ENCODE data around the gene PLCH1.

PLCH1 gene

DNA sequence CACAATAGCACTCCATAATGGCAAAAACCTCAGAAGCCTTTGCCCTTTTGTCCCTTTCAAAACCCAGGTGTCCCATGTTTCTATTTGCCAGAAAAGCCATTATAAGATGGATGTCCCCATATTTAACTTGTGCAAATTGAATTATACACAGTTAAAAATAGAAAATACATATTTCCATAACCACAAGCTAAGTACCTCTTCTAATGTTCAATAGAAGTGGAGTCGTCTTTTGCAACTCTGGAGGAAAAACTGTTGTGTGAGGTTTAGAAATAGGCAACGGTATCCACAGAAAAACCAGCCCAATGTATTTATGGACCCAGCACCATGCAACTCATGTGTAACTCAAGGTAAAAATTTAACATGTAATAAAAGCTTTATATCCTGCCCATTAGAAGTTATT lies 367.8 kb downstream of the PLCH1 start (continued):
- no peak for TF ChIP-seq ZBTB17 (tag by site-specific recombination; IDR thresholded peaks at IDR 0.05)

- no peak overlapping the region for H3K27ac ChIP-seq (ENCODE audit: extremely low read depth, low read depth, low read length)
- no peaks in the 10 kb centered on the region for H3K36me3 ChIP-seq (ENCODE audit: control insufficient read depth in 2 of 2, insufficient read depth in 1 of 2, low read length in 2 of 2)
- H3K4me3 ChIP-seq (ENCODE audit: low read depth, low read length) = no peak overlapping the region
- no peaks in the 10 kb centered on the region for H3K9me3 ChIP-seq (ENCODE audit: control insufficient read depth, insufficient read depth, low read depth, low read length)
- TF ChIP-seq, protein P1, sequence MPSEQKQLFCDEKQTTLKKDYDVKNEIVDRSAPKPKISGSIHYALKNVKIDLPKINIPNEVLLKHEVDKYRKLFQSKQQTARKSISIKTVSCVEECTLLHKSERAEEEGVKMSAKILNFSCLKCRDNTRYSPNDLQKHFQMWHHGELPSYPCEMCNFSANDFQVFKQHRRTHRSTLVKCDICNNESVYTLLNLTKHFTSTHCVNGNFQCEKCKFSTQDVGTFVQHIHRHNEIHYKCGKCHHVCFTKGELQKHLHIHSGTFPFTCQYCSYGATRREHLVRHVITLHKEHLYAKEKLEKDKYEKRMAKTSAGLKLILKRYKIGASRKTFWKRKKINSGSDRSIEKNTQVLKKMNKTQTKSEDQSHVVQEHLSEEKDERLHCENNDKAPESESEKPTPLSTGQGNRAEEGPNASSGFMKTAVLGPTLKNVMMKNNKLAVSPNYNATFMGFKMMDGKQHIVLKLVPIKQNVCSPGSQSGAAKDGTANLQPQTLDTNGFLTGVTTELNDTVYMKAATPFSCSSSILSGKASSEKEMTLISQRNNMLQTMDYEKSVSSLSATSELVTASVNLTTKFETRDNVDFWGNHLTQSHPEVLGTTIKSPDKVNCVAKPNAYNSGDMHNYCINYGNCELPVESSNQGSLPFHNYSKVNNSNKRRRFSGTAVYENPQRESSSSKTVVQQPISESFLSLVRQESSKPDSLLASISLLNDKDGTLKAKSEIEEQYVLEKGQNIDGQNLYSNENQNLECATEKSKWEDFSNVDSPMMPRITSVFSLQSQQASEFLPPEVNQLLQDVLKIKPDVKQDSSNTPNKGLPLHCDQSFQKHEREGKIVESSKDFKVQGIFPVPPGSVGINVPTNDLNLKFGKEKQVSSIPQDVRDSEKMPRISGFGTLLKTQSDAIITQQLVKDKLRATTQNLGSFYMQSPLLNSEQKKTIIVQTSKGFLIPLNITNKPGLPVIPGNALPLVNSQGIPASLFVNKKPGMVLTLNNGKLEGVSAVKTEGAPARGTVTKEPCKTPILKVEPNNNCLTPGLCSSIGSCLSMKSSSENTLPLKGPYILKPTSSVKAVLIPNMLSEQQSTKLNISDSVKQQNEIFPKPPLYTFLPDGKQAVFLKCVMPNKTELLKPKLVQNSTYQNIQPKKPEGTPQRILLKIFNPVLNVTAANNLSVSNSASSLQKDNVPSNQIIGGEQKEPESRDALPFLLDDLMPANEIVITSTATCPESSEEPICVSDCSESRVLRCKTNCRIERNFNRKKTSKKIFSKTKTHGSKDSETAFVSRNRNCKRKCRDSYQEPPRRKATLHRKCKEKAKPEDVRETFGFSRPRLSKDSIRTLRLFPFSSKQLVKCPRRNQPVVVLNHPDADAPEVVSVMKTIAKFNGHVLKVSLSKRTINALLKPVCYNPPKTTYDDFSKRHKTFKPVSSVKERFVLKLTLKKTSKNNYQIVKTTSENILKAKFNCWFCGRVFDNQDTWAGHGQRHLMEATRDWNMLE (tag by site-specific recombination; conservative IDR thresholded peaks at IDR 0.05; ENCODE audit: low read depth) = no peak
- TF ChIP-seq ZNF211 (tag by site-specific recombination; IDR thresholded peaks at IDR 0.05; ENCODE audit: low read depth) = no peak
- no peak for TF ChIP-seq ZNF394 (tag by site-specific recombination; IDR thresholded peaks at IDR 0.05; ENCODE audit: borderline replicate concordance)
- no peak for TF ChIP-seq REPIN1 (tag by site-specific recombination; IDR thresholded peaks at IDR 0.05; ENCODE audit: low read depth)
- no peak for TF ChIP-seq ZNF677 (tag by site-specific recombination; IDR thresholded peaks at IDR 0.05)
- no peak for TF ChIP-seq ZFP37 (tag by site-specific recombination; IDR thresholded peaks at IDR 0.05)
- TF ChIP-seq ZBTB26 (tag by site-specific recombination; optimal IDR thresholded peaks at IDR 0.05) = no peak
- TF ChIP-seq ZNF174 (tag by site-specific recombination; IDR thresholded peaks at IDR 0.05) = no peak
- no peak for TF ChIP-seq PRDM4 (tag by site-specific recombination; IDR thresholded peaks at IDR 0.05)
- no peak for TF ChIP-seq ZNF311 (tag by site-specific recombination; IDR thresholded peaks at IDR 0.05; ENCODE audit: borderline replicate concordance)
- no peak for TF ChIP-seq ZBTB44 (tag by site-specific recombination; IDR thresholded peaks at IDR 0.05)
- TF ChIP-seq, protein P2, sequence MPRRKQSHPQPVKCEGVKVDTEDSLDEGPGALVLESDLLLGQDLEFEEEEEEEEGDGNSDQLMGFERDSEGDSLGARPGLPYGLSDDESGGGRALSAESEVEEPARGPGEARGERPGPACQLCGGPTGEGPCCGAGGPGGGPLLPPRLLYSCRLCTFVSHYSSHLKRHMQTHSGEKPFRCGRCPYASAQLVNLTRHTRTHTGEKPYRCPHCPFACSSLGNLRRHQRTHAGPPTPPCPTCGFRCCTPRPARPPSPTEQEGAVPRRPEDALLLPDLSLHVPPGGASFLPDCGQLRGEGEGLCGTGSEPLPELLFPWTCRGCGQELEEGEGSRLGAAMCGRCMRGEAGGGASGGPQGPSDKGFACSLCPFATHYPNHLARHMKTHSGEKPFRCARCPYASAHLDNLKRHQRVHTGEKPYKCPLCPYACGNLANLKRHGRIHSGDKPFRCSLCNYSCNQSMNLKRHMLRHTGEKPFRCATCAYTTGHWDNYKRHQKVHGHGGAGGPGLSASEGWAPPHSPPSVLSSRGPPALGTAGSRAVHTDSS (tag by site-specific recombination; IDR thresholded peaks at IDR 0.05) = no peak
- ChIA-PET CTCF (interaction anchor here (0.6 to 0.8 kb wide), 3 partner anchors 11 to 312 kb away, joined by 3 to 6 read pairs (median 4); no protein-coding TSS in a partner anchor), POLR2A (no interaction called here)
- no peaks in the 10 kb centered on the region for H3K4me1 ChIP-seq (ENCODE audit: control insufficient read depth, insufficient read depth, low read length)
These were observed 372.6 kb downstream of the PLCH1 start for GRCh38 chr3:155372281-155372680.
